Prostate gland (tissue), 2 donors: ENCODE data around the gene SCGB3A2. TPM values are rescaled to one million over a fixed set of nuclear protein-coding genes. Genes with fewer than 3 reads are reported as not detected.

ENCODE experiments used
- DNase-seq: peaks from one replicate; pipeline ENCODE4 v3.0.0-alpha.2; 2019; ENCODE audit warnings: low spot score
- H3K27ac ChIP-seq, 2 donors: fragments of 200-600 bp; sonication (generic); 2 replicates each; pipeline ENCODE4 v1.5.1; 2017 to 2019
- H3K27me3 ChIP-seq: fragments of 200-600 bp; sonication (generic); replicated peaks from 2 replicates; pipeline ENCODE4 v1.5.1; 2019; ENCODE audit not compliant: insufficient read depth
- H3K36me3 ChIP-seq, 2 donors: fragments of 200-600 bp; sonication (generic); 1 replicate in 1 of 2; 2 replicates in 1 of 2; pipeline versions ENCODE4 v1.5.1 to v1.8.1; 2017 to 2019
- H3K4me1 ChIP-seq: fragments of 200-600 bp; sonication (generic); replicated peaks from 2 replicates; pipeline ENCODE4 v1.5.1; 2019
- H3K4me3 ChIP-seq, 2 donors: fragments of 200-600 bp; sonication (generic); 2 replicates each; pipeline ENCODE4 v1.5.1; 2017 to 2019
- H3K9me3 ChIP-seq: fragments of 200-600 bp; sonication (generic); 2 replicates; pipeline ENCODE4 v1.5.1; 2017
- CTCF ChIP-seq, 4 experiments: fragments of 200-600 bp in 2 of 4; fragments of 450-650 bp in 2 of 4; sonication (generic) in 2 of 4; IDR thresholded peaks; 1 replicate in 3 of 4; 2 replicates in 1 of 4; pipeline ENCODE4 v1.5.1; 2016 to 2019; ENCODE audit warnings: antibody characterized with exemption in 4 of 4, mild to moderate bottlenecking in 2 of 4, moderate library complexity in 2 of 4
- POLR2A ChIP-seq: fragments of 450-650 bp; IDR thresholded peaks from one replicate; pipeline ENCODE4 v1.6.1; 2016; ENCODE audit warnings: antibody characterized with exemption, mild to moderate bottlenecking
- POLR2AphosphoS5 ChIP-seq: sonication (generic); formaldehyde crosslinking; IDR thresholded peaks from one replicate; pipeline ENCODE4 v1.6.1; 2017; ENCODE audit warnings: antibody characterized with exemption
- WGBS: methylation state at CpG from one replicate; pipeline ENCODE4 v1.1.5; 2018; 5-methylcytosine and 5-hydroxymethylcytosine counted together
- intact Hi-C: fragments of 100-400 bp; cut with DNase I; formaldehyde crosslinking; loops from one replicate; pipeline ENCODE4 v1.14.2; 2022
- total RNA-seq, 2 donors: library from RNA; depleted of rRNA; stranded (reverse); fragments of >200 nt; gene quantifications; one replicate each; pipeline ENCODE4 v1.1.0, GENCODE V29; 2016

Gene SCGB3A2
- total RNA-seq, 2 donors from 2014 or later = not detected

- Histone ChIP-seq H3K4me3 (no peak overlapping the region), H3K27ac (no peak overlapping the region), H3K27me3 (no peaks in the 10 kb centered on the region), H3K9me3 (no peaks in the 10 kb centered on the region), H3K36me3 (no peaks in the 10 kb centered on the region), H3K4me1 (no peaks in the 10 kb centered on the region)
- 94% methylated on average over 3 of the region's 3 CpGs for WGBS
- TF ChIP-seq POLR2AphosphoS5 = no peak
- no peak for TF ChIP-seq CTCF (IDR thresholded peaks at IDR 0.05)
- TF ChIP-seq POLR2A = no peak
- intact Hi-C loops = no loop called here
- no peak for DNase-seq
These were observed 26.9 kb upstream of the SCGB3A2 start for GRCh38 chr5:147851578-147851977.

- H3K27ac ChIP-seq = no peak overlapping the region
- no peaks in the 10 kb centered on the region for H3K27me3 ChIP-seq
- no peaks in the 10 kb centered on the region for H3K9me3 ChIP-seq
- H3K4me3 ChIP-seq = no peak overlapping the region
- H3K4me1 ChIP-seq = no peaks in the 10 kb centered on the region
- no peak for DNase-seq
- 79% methylated on average over 3 of the region's 3 CpGs for WGBS
- H3K36me3 ChIP-seq = no peaks in the 10 kb centered on the region
- TF ChIP-seq POLR2AphosphoS5 (no peak), CTCF (IDR thresholded peaks at IDR 0.05) (no peak), POLR2A (no peak)
- intact Hi-C loops = no loop called here
These were observed 26.1 kb upstream of the SCGB3A2 start for GRCh38 chr5:147852365-147852764.

- intact Hi-C loops = no loop called here
- H3K27ac ChIP-seq = no peak overlapping the region
- WGBS = 66% methylated on average over 3 of the region's 3 CpGs
- no peak overlapping the region for H3K4me3 ChIP-seq
- no peak for DNase-seq
- no peaks in the 10 kb centered on the region for H3K4me1 ChIP-seq
- H3K36me3 ChIP-seq = no peaks in the 10 kb centered on the region
- H3K9me3 ChIP-seq = no peaks in the 10 kb centered on the region
- TF ChIP-seq POLR2AphosphoS5 (no peak), CTCF (IDR thresholded peaks at IDR 0.05) (no peak), POLR2A (no peak)
- H3K27me3 ChIP-seq = no peaks in the 10 kb centered on the region
These were observed 25.0 kb upstream of the SCGB3A2 start for GRCh38 chr5:147853372-147853987.

GRCh38 chr5:147854331-147854730 is 24.2 kb upstream of the SCGB3A2 start:
- H3K4me3 ChIP-seq = no peak overlapping the region
- no peaks in the 10 kb centered on the region for H3K36me3 ChIP-seq
- H3K9me3 ChIP-seq = no peaks in the 10 kb centered on the region
- no peaks in the 10 kb centered on the region for H3K27me3 ChIP-seq
- DNase-seq = no peak
- no peak overlapping the region for H3K27ac ChIP-seq
- no peaks in the 10 kb centered on the region for H3K4me1 ChIP-seq
- intact Hi-C loops = no loop called here
- TF ChIP-seq POLR2AphosphoS5 = no peak
- TF ChIP-seq CTCF (IDR thresholded peaks at IDR 0.05) = no peak
- WGBS = 86% methylated on average over 3 of the region's 3 CpGs
